Lower lobe of right lung (tissue), 2 donors: ENCODE data around the gene TMCO4. TPM values are rescaled to one million over a fixed set of nuclear protein-coding genes. Genes with fewer than 3 reads are reported as not detected.
A peak's percentile ranks its signal among the peaks of the same experiment; 100 is the strongest.

Experiments
- ATAC-seq, 2 donors: fragments of 200-7000 bp; cut with Tn5 transposase; one replicate each; pipeline ENCODE4 v1.9.1; 2020 to 2022; ENCODE audit warnings: mild to moderate bottlenecking in 2 of 2, moderate library complexity in 2 of 2
- DNase-seq: peaks from one replicate; pipeline ENCODE4 v3.0.0-alpha.2; 2020
- H3K27ac ChIP-seq: fragments of 200-600 bp; one replicate; pipeline ENCODE4 v1.8.0; 2022
- H3K27me3 ChIP-seq: fragments of 200-600 bp; one replicate; pipeline ENCODE4 v1.8.0; 2022; ENCODE audit warnings: low read depth
- H3K36me3 ChIP-seq: fragments of 200-600 bp; one replicate; pipeline ENCODE4 v1.8.0; 2022; ENCODE audit warnings: mild to moderate bottlenecking
- H3K4me1 ChIP-seq: fragments of 200-600 bp; one replicate; pipeline ENCODE4 v1.8.0; 2022
- H3K4me3 ChIP-seq: fragments of 200-600 bp; one replicate; pipeline ENCODE4 v1.8.0; 2022; ENCODE audit warnings: mild to moderate bottlenecking
- H3K9me3 ChIP-seq: fragments of 200-600 bp; one replicate; pipeline ENCODE4 v1.8.0; 2022
- CTCF ChIP-seq: fragments of 200-600 bp; IDR thresholded peaks from one replicate; pipeline ENCODE4 v1.8.0; 2022; ENCODE audit warnings: antibody characterized with exemption, mild to moderate bottlenecking
- intact Hi-C: fragments of 100-400 bp; cut with DNase I; formaldehyde crosslinking; loops from one replicate; pipeline ENCODE4 v1.11.0; 2022
- total RNA-seq: library from RNA; stranded (reverse); fragmentation: NEBNext Ultra II Directional; extraction: Animal tissue kit (Norgen Biotek cat#: 25700); gene quantifications from one replicate; pipeline ENCODE4 v1.2.1, GENCODE V29; 2021
- donor health status: DM: no; HTN: yes; CAD: no; lungs with severe emphysema.

TMCO4 gene
- total RNA-seq, 1 donor from 2014 or later = 26.3 TPM

- DNase-seq = no peak
- Histone ChIP-seq H3K27me3 (no peaks in the 10 kb centered on the region), H3K4me1 (no peaks in the 10 kb centered on the region), H3K9me3 (no peaks in the 10 kb centered on the region), H3K4me3 (no peak overlapping the region), H3K36me3 (peaks cover 42% of the 10 kb centered on the region), H3K27ac (no peak overlapping the region)
- TF ChIP-seq CTCF = no peak
- intact Hi-C loops = no loop called here
- no peak for ATAC-seq
Measured at GRCh38 chr1:19738076-19738475, 61.6 kb downstream of the TMCO4 start.

- H3K4me3 ChIP-seq = no peak overlapping the region
- DNase-seq = no peak
- H3K36me3 ChIP-seq = peaks cover 45% of the 10 kb centered on the region
- H3K9me3 ChIP-seq = no peaks in the 10 kb centered on the region
- intact Hi-C loops = no loop called here
- H3K27ac ChIP-seq = no peak overlapping the region
- no peak for TF ChIP-seq CTCF
- no peaks in the 10 kb centered on the region for H3K27me3 ChIP-seq
- no peaks in the 10 kb centered on the region for H3K4me1 ChIP-seq
- no peak for ATAC-seq
Measured at GRCh38 chr1:19737104-19737825, 62.5 kb downstream of the TMCO4 start.

GRCh38 chr1:19735440-19736127 is 64.1 kb downstream of the TMCO4 start:
- Histone ChIP-seq H3K27ac (no peak overlapping the region), H3K9me3 (peaks cover 3% of the 10 kb centered on the region), H3K27me3 (no peaks in the 10 kb centered on the region), H3K4me3 (no peak overlapping the region), H3K4me1 (no peaks in the 10 kb centered on the region), H3K36me3 (peaks cover 56% of the 10 kb centered on the region)
- DNase-seq = no peak
- intact Hi-C loops = no loop called here
- peak in 1 of 2 donors; percentile 18 for ATAC-seq
- no peak for TF ChIP-seq CTCF

GRCh38 chr1:19734472-19734999 is 65.2 kb downstream of the TMCO4 start:
- H3K9me3 ChIP-seq = peaks cover 9% of the 10 kb centered on the region
- H3K27me3 ChIP-seq = no peaks in the 10 kb centered on the region
- intact Hi-C loops = no loop called here
- no peak overlapping the region for H3K4me3 ChIP-seq
- ATAC-seq (no peak), DNase-seq (no peak)
- no peak overlapping the region for H3K27ac ChIP-seq
- no peaks in the 10 kb centered on the region for H3K4me1 ChIP-seq
- no peak for TF ChIP-seq CTCF
- peaks cover 48% of the 10 kb centered on the region for H3K36me3 ChIP-seq

GRCh38 chr1:19734056-19734455 is 65.7 kb downstream of the TMCO4 start:
- no peaks in the 10 kb centered on the region for H3K27me3 ChIP-seq
- H3K9me3 ChIP-seq = peaks cover 9% of the 10 kb centered on the region
- H3K4me1 ChIP-seq = no peaks in the 10 kb centered on the region
- intact Hi-C loops = no loop called here
- no peak overlapping the region for H3K27ac ChIP-seq
- H3K36me3 ChIP-seq = peaks cover 46% of the 10 kb centered on the region
- no peak overlapping the region for H3K4me3 ChIP-seq
- ATAC-seq (no peak), DNase-seq (no peak)
- no peak for TF ChIP-seq CTCF
